ENCODE data around the gene BLACAT1.

The BLACAT1 gene

DNA sequence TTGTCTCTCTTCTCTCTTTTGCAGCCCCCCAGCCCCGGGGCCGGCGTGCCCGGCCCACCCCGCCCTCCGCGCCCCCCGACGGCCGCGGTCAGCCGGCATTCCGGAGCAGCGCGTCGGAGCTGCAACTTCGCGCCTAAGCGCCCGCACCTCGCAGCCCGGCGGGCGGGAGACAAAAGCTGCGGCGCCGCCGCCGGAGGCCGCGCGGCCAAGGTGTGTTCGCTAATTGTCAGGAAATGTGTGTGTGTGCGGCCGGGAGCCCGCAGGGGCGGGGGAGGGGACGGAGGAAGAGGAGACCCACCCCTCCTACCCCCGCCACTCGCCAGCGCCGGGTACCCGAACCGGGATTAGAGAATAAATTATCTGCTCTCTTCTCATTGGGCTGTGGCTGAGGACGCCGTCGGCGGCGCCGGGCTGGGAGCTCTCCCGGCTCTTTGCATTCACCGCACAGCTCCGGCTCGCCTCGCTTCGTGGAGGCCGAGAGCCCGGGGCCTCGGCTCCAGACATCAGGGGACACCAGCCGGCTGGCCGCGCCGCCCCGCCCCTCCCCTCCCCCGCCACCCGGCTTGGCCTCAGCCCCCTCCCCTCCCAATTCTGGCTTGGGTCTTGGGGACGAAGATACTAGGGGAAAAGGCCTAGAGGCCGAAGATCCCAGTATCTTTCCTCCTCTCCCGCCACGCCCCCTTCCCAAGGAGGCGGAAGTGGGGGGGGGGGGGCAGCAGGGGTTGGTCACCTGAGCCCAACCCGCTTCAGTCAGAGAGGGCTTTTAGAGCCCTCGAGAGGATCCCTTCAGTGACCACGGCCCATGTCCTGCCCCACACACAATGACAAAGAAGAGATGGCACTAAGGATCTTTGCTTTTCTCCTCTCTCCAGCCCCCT, 1.3 kb upstream of the BLACAT1 start:
- 0 out of 3 replicates have a peak, but pooled peaks have one; percentile 8 for ATAC-seq
- TF ChIP-seq ARNTL (CRISPR knock-in tag; IDR thresholded peaks at IDR 0.05; ENCODE audit: borderline replicate concordance, low read depth) (no peak), ZFP30 (CRISPR knock-in tag; IDR thresholded peaks at IDR 0.05) (no peak), CSDC2 (CRISPR knock-in tag; IDR thresholded peaks at IDR 0.05) (no peak), TOX (CRISPR knock-in tag; IDR thresholded peaks at IDR 0.05; ENCODE audit: borderline replicate concordance) (no peak)
- TF ChIP-seq, protein P1, sequence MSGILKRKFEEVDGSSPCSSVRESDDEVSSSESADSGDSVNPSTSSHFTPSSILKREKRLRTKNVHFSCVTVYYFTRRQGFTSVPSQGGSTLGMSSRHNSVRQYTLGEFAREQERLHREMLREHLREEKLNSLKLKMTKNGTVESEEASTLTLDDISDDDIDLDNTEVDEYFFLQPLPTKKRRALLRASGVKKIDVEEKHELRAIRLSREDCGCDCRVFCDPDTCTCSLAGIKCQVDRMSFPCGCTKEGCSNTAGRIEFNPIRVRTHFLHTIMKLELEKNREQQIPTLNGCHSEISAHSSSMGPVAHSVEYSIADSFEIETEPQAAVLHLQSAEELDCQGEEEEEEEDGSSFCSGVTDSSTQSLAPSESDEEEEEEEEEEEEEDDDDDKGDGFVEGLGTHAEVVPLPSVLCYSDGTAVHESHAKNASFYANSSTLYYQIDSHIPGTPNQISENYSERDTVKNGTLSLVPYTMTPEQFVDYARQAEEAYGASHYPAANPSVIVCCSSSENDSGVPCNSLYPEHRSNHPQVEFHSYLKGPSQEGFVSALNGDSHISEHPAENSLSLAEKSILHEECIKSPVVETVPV (CRISPR knock-in tag; IDR thresholded peaks at IDR 0.05): no peak

DNA sequence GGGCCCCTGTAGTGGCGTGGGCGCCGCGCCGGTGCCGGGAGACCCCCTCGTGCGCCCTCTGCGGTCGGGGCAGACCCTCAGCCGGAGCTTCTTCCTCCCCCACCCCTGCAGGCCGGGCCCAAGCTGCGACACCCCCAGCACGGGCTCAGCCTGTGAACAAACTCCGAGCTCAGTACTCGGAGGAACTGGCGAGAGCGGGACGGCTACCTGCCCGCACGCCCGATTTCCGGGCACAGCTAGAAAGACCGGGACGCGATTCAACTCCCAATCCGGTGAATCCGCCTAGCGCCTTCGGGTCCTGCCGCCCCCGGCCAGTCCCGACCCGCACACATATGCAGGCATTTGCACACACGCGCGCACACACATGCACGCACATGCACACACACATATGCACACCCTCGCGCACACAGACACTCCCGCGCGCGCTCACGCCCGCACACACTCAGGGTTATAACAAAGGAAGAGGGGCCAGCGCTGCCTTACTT, 580 bp upstream of the BLACAT1 start:
- no peak for ATAC-seq
- TF ChIP-seq ESRRG (CRISPR knock-in tag; IDR thresholded peaks at IDR 0.05) (no peak), ZNF70 (CRISPR knock-in tag; IDR thresholded peaks at IDR 0.05) (no peak), SNAI2 (CRISPR knock-in tag; IDR thresholded peaks at IDR 0.05) (no peak), CSDC2 (CRISPR knock-in tag; IDR thresholded peaks at IDR 0.05) (no peak)

DNA sequence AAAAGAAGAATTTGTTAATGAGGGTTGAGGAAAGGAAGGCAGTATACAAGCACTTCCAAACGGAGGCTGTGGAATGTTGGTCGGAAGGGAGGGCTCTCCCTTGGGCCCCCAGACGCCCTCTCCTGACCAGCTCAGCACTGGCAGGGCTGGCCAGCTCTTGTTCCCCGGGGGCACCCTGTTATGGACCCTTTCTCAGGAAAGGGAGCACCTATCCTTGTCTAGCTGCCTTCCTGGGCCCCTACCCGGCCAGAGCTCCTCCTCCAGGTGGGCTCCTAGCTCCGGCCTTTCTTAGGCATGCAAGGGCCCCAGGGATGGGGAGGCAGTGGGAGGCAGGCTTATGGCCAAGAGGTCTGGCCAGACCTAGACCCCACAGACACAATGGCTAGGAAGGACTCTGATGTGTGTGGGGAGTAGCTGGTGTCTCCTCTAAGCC, 926 bp downstream of the BLACAT1 start:
- no peak for ATAC-seq
- TF ChIP-seq ZNF70 (CRISPR knock-in tag; IDR thresholded peaks at IDR 0.05) (no peak), ZC3H10 (CRISPR knock-in tag; IDR thresholded peaks at IDR 0.05) (no peak), RARB (CRISPR knock-in tag; IDR thresholded peaks at IDR 0.05) (no peak), ZNF8 (CRISPR knock-in tag; IDR thresholded peaks at IDR 0.05) (no peak), ZFP3 (CRISPR knock-in tag; IDR thresholded peaks at IDR 0.05) (no peak), ARNTL (CRISPR knock-in tag; IDR thresholded peaks at IDR 0.05; ENCODE audit: borderline replicate concordance, low read depth) (no peak), CSDC2 (CRISPR knock-in tag; IDR thresholded peaks at IDR 0.05) (no peak), ISL1 (CRISPR knock-in tag; IDR thresholded peaks at IDR 0.05) (no peak), OSR1 (CRISPR knock-in tag; IDR thresholded peaks at IDR 0.05) (no peak), SNAI2 (CRISPR knock-in tag; IDR thresholded peaks at IDR 0.05) (no peak)
- TF ChIP-seq, protein P1 (CRISPR knock-in tag; IDR thresholded peaks at IDR 0.05): no peak
- TF ChIP-seq, protein P2, sequence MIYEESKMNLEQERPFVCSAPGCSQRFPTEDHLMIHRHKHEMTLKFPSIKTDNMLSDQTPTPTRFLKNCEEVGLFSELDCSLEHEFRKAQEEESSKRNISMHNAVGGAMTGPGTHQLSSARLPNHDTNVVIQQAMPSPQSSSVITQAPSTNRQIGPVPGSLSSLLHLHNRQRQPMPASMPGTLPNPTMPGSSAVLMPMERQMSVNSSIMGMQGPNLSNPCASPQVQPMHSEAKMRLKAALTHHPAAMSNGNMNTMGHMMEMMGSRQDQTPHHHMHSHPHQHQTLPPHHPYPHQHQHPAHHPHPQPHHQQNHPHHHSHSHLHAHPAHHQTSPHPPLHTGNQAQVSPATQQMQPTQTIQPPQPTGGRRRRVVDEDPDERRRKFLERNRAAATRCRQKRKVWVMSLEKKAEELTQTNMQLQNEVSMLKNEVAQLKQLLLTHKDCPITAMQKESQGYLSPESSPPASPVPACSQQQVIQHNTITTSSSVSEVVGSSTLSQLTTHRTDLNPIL (CRISPR knock-in tag; IDR thresholded peaks at IDR 0.05; ENCODE audit: low read depth): no peak

DNA sequence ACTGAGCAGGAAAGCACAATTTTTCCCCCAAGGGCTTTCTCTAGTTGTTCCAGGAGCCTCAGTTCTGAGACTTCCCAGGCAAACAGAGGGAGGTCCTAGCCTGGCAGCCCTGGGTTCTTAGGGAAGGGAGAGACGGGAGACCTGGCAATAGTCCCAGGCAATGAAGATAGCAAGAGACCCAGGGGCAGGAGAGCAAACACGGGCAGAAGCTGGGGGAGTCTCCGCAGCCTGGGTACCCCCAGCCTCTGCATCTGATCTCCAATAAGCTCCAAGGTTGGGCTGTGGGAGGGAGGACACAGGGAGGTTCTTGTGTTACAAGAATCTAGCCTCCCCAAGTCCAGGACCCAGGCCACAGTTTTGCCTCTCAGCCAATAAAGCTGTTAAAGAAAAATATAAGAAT, 2.4 kb downstream of the BLACAT1 start:
- no peak for ATAC-seq
- TF ChIP-seq ZNF8 (CRISPR knock-in tag; IDR thresholded peaks at IDR 0.05): no peak
- no peak for TF ChIP-seq ISL1 (CRISPR knock-in tag; IDR thresholded peaks at IDR 0.05)
- TF ChIP-seq ARNTL (CRISPR knock-in tag; IDR thresholded peaks at IDR 0.05; ENCODE audit: borderline replicate concordance, low read depth): no peak
- TF ChIP-seq GLIS3 (CRISPR knock-in tag; IDR thresholded peaks at IDR 0.05): no peak
- no peak for TF ChIP-seq ZC3H10 (CRISPR knock-in tag; IDR thresholded peaks at IDR 0.05)
- TF ChIP-seq ZFP3 (CRISPR knock-in tag; IDR thresholded peaks at IDR 0.05): no peak
- TF ChIP-seq ESRRG (CRISPR knock-in tag; IDR thresholded peaks at IDR 0.05): no peak
- TF ChIP-seq, protein P1 (CRISPR knock-in tag; IDR thresholded peaks at IDR 0.05): no peak
- TF ChIP-seq ZNF70 (CRISPR knock-in tag; IDR thresholded peaks at IDR 0.05): no peak
- no peak for TF ChIP-seq RARB (CRISPR knock-in tag; IDR thresholded peaks at IDR 0.05)
- TF ChIP-seq, protein P3, sequence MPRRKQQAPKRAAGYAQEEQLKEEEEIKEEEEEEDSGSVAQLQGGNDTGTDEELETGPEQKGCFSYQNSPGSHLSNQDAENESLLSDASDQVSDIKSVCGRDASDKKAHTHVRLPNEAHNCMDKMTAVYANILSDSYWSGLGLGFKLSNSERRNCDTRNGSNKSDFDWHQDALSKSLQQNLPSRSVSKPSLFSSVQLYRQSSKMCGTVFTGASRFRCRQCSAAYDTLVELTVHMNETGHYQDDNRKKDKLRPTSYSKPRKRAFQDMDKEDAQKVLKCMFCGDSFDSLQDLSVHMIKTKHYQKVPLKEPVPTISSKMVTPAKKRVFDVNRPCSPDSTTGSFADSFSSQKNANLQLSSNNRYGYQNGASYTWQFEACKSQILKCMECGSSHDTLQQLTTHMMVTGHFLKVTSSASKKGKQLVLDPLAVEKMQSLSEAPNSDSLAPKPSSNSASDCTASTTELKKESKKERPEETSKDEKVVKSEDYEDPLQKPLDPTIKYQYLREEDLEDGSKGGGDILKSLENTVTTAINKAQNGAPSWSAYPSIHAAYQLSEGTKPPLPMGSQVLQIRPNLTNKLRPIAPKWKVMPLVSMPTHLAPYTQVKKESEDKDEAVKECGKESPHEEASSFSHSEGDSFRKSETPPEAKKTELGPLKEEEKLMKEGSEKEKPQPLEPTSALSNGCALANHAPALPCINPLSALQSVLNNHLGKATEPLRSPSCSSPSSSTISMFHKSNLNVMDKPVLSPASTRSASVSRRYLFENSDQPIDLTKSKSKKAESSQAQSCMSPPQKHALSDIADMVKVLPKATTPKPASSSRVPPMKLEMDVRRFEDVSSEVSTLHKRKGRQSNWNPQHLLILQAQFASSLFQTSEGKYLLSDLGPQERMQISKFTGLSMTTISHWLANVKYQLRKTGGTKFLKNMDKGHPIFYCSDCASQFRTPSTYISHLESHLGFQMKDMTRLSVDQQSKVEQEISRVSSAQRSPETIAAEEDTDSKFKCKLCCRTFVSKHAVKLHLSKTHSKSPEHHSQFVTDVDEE (CRISPR knock-in tag; IDR thresholded peaks at IDR 0.05): no peak
- no peak for TF ChIP-seq SNAI2 (CRISPR knock-in tag; IDR thresholded peaks at IDR 0.05)
- TF ChIP-seq, protein P2 (CRISPR knock-in tag; IDR thresholded peaks at IDR 0.05; ENCODE audit: low read depth): no peak
- TF ChIP-seq BACH2 (CRISPR knock-in tag; IDR thresholded peaks at IDR 0.05; ENCODE audit: borderline replicate concordance): no peak
- TF ChIP-seq PPARA (CRISPR knock-in tag; IDR thresholded peaks at IDR 0.05; ENCODE audit: borderline replicate concordance): no peak
